GM10847 (cell line): ENCODE measurements around the gene GLYATL2.

ENCODE experiments used
- POLR2A ChIP-seq: IDR thresholded peaks from 2 replicates; pipeline ENCODE4 v1.6.1; 2011; ENCODE audit not compliant: insufficient read length; ENCODE audit errors: extremely low read depth

GLYATL2 gene

GRCh38 chr11:58844361-58845005 lies at the start of gene GLYATL2:
Gene GLYATL2, minus strand, starts transcription at chr11:58844704. Its CDS starts 5,092 bp downstream, at chr11:58839612.
- TF ChIP-seq POLR2A: no peak

GRCh38 chr11:58893899-58894298 lies 49.4 kb upstream of the GLYATL2 start:
- TF ChIP-seq POLR2A: no peak

GRCh38 chr11:58888579-58888978 lies 44.1 kb upstream of the GLYATL2 start:
- TF ChIP-seq POLR2A: no peak

GRCh38 chr11:58887452-58887851 lies 42.9 kb upstream of the GLYATL2 start:
- TF ChIP-seq POLR2A: no peak

- no peak for TF ChIP-seq POLR2A
Measured at GRCh38 chr11:58880625-58881024, 36.1 kb upstream of the GLYATL2 start.

- no peak for TF ChIP-seq POLR2A
Measured at GRCh38 chr11:58880166-58880565, 35.7 kb upstream of the GLYATL2 start.

- no peak for TF ChIP-seq POLR2A
Measured at GRCh38 chr11:58867556-58867955, 23.1 kb upstream of the GLYATL2 start.

GRCh38 chr11:58866788-58867187 lies 22.3 kb upstream of the GLYATL2 start:
- TF ChIP-seq POLR2A: no peak

GRCh38 chr11:58864335-58864734 lies 19.8 kb upstream of the GLYATL2 start:
- no peak for TF ChIP-seq POLR2A

- TF ChIP-seq POLR2A: no peak
Measured at GRCh38 chr11:58863697-58864096, 19.2 kb upstream of the GLYATL2 start.

- TF ChIP-seq POLR2A: no peak
Measured at GRCh38 chr11:58861533-58861932, 17.0 kb upstream of the GLYATL2 start.

- TF ChIP-seq POLR2A: no peak
Measured at GRCh38 chr11:58856806-58857205, 12.3 kb upstream of the GLYATL2 start.

- no peak for TF ChIP-seq POLR2A
Measured at GRCh38 chr11:58845386-58845785, 882 bp upstream of the GLYATL2 start.

GRCh38 chr11:58837707-58838388 lies 6.7 kb downstream of the GLYATL2 start:
- TF ChIP-seq POLR2A: no peak

- no peak for TF ChIP-seq POLR2A
Measured at GRCh38 chr11:58832056-58832645, 12.4 kb downstream of the GLYATL2 start.

- TF ChIP-seq POLR2A: no peak
Measured at GRCh38 chr11:58830673-58831301, 13.7 kb downstream of the GLYATL2 start.

- no peak for TF ChIP-seq POLR2A
Measured at GRCh38 chr11:58829786-58830185, 14.7 kb downstream of the GLYATL2 start.

GRCh38 chr11:58813693-58814092 lies 30.8 kb downstream of the GLYATL2 start:
- TF ChIP-seq POLR2A: no peak
